H1 (cell line): ENCODE results near the gene MRTFA. TPM values are rescaled to one million over a fixed set of nuclear protein-coding genes. Genes with fewer than 3 reads are reported as not detected.

Source experiments
- CTCF ChIP-seq, 3 experiments: IDR thresholded peaks; 1 replicate in 2 of 3; 2 replicates in 1 of 3; pipeline versions ENCODE4 v1.5.1 to v1.6.1; 2011; ENCODE audit warnings: low read length in 3 of 3, mild to moderate bottlenecking in 3 of 3, inconsistent platforms in 2 of 3, low read depth in 1 of 3, moderate library complexity in 1 of 3; ENCODE audit not compliant: insufficient read depth in 1 of 3; ENCODE audit errors: control extremely low read depth in 1 of 3
- POLR2A ChIP-seq, 2 experiments: IDR thresholded peaks; 1 replicate in 1 of 2; 2 replicates in 1 of 2; pipeline ENCODE4 v1.6.1; 2011; ENCODE audit warnings: low read depth in 2 of 2, low read length in 2 of 2, mild to moderate bottlenecking in 2 of 2; ENCODE audit errors: control extremely low read depth in 1 of 2
- polyA plus RNA-seq, 7 experiments: library from polyadenylated mRNA; depleted of rRNA in 3 of 7; stranded (reverse) in 5 of 7; unstranded in 2 of 7; fragments of >200 nt in 5 of 7; fragments of 200-250 nt in 2 of 7; gene quantifications; 1 replicate in 5 of 7; 2 replicates in 1 of 7; 4 replicates in 1 of 7; pipeline versions ENCODE4 v1.2.1 to v1.2.3, GENCODE V29; 2011 to 2013; ENCODE audit warnings: missing spikeins in 2 of 7, mixed read lengths in 2 of 7
- total RNA-seq: library from RNA; stranded (reverse); fragmentation: NEBNext Ultra II Directional; extraction: Animal tissue kit (Norgen Biotek cat#: 25700); gene quantifications from 2 replicates; pipeline ENCODE4 v1.2.1, GENCODE V29; 2021

Gene MRTFA
- total and polyA plus RNA-seq, 2 of the 8 experiments (the other 6 are each of a cell fraction or from before 2014, with no cell fraction given), result 5.4 to 37.9 TPM

- TF ChIP-seq CTCF (IDR thresholded peaks at IDR 0.05; ENCODE audit: control extremely low read depth in 1 of 3, insufficient read depth in 1 of 3, low read depth in 1 of 3, low read length in 3 of 3) (no peak), POLR2A (IDR thresholded peaks at IDR 0.05; ENCODE audit: control extremely low read depth in 1 of 2, low read depth in 2 of 2, low read length in 2 of 2) (no peak)
Observed at GRCh38 chr22:40414838-40415505, 221.5 kb downstream of the MRTFA start (continued).
